Neutrophil (primary cell): ENCODE data around the gene MEF2A.

ENCODE experiments used
- H3K27ac ChIP-seq: fragments of 200-600 bp; sonication (generic); 2 replicates; pipeline ENCODE4 v1.5.1; 2016; ENCODE audit warnings: mild to moderate bottlenecking, moderate library complexity
- H3K27me3 ChIP-seq: fragments of 200-600 bp; sonication (generic); 2 replicates; pipeline ENCODE4 v1.6.0; 2016; ENCODE audit warnings: mild to moderate bottlenecking
- H3K36me3 ChIP-seq: fragments of 200-600 bp; sonication (generic); 2 replicates; pipeline ENCODE4 v1.5.1; 2017
- H3K4me1 ChIP-seq, 2 experiments: fragments of 200-600 bp in 1 of 2; sonication (generic) in 1 of 2; 1 replicate in 1 of 2; 2 replicates in 1 of 2; pipeline versions ENCODE4 v1.5.1 to v1.6.1; 2013 to 2016; ENCODE audit warnings: low read depth in 1 of 2, low read length in 1 of 2, mild to moderate bottlenecking in 1 of 2, moderate library complexity in 1 of 2; ENCODE audit not compliant: control insufficient read depth in 1 of 2, insufficient read depth in 1 of 2
- H3K4me3 ChIP-seq, 2 experiments: fragments of 200-600 bp in 1 of 2; sonication (generic) in 1 of 2; 1 replicate in 1 of 2; 2 replicates in 1 of 2; pipeline ENCODE4 v1.5.1; 2013 to 2016; ENCODE audit warnings: low read depth in 1 of 2, low read length in 1 of 2, mild to moderate bottlenecking in 1 of 2, moderate library complexity in 1 of 2
- H3K9me3 ChIP-seq: fragments of 200-600 bp; sonication (generic); 2 replicates; pipeline ENCODE4 v1.5.1; 2016
- CTCF ChIP-seq: fragments of 200-600 bp; sonication (generic); IDR thresholded peaks from 2 replicates; pipeline ENCODE4 v1.5.1; 2016; ENCODE audit warnings: antibody characterized with exemption

Gene MEF2A

GRCh38 chr15:99592145-99592791 lies 26.5 kb downstream of the MEF2A start:
- no peak for TF ChIP-seq CTCF
- Histone ChIP-seq H3K9me3 (no peaks in the 10 kb centered on the region), H3K27me3 (no peaks in the 10 kb centered on the region), H3K27ac (no peak overlapping the region), H3K4me3 (no peak overlapping the region), H3K4me1 (peaks cover 13 to 23% of the 10 kb centered on the region in 2 experiments), H3K36me3 (no peaks in the 10 kb centered on the region)

GRCh38 chr15:99593070-99593469 lies 27.3 kb downstream of the MEF2A start:
- Histone ChIP-seq H3K4me1 (peaks cover 13 to 23% of the 10 kb centered on the region in 2 experiments), H3K4me3 (no peak overlapping the region), H3K27me3 (no peaks in the 10 kb centered on the region), H3K36me3 (no peaks in the 10 kb centered on the region), H3K27ac (no peak overlapping the region), H3K9me3 (no peaks in the 10 kb centered on the region)
- no peak for TF ChIP-seq CTCF

- TF ChIP-seq CTCF = no peak
- Histone ChIP-seq H3K27ac (no peak overlapping the region), H3K36me3 (no peaks in the 10 kb centered on the region), H3K27me3 (no peaks in the 10 kb centered on the region), H3K9me3 (no peaks in the 10 kb centered on the region), H3K4me1 (peaks cover 13 to 23% of the 10 kb centered on the region in 2 experiments), H3K4me3 (no peak overlapping the region)
Measured at GRCh38 chr15:99594916-99595315, 29.1 kb downstream of the MEF2A start.

GRCh38 chr15:99598296-99598695 lies 32.5 kb downstream of the MEF2A start:
- no peaks in the 10 kb centered on the region for H3K4me1 ChIP-seq
- H3K9me3 ChIP-seq = no peaks in the 10 kb centered on the region
- H3K36me3 ChIP-seq = no peaks in the 10 kb centered on the region
- H3K4me3 ChIP-seq = no peak overlapping the region
- no peak for TF ChIP-seq CTCF
- no peak overlapping the region for H3K27ac ChIP-seq
- H3K27me3 ChIP-seq = no peaks in the 10 kb centered on the region

DNA sequence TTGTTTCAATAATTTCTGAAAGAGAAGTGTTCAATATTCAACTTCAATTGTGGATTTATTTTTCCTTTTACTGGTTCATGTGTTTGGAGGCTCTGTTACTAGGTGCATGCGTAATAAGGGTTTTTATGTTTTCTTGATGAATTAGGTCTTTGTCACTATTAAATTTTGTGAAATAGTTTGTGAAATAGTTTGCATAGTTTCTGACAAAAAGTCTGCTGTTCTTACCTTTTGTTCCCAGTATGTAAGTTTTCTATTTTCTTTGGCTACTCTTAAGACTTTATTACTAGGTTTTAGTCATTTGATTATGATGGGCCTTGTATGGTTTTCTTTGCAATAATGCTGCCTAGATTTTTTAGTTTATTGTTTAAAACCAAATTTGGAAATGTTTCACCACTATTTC lies 38.0 kb downstream of the MEF2A start:
- no peak overlapping the region for H3K27ac ChIP-seq

More for the DNA sequence above, 38.0 kb downstream of the MEF2A start:
- no peaks in the 10 kb centered on the region for H3K9me3 ChIP-seq
- H3K4me1 ChIP-seq = peaks cover 5 to 6% of the 10 kb centered on the region in 2 experiments
- H3K36me3 ChIP-seq = no peaks in the 10 kb centered on the region
- no peaks in the 10 kb centered on the region for H3K27me3 ChIP-seq
- no peak for TF ChIP-seq CTCF
- H3K4me3 ChIP-seq = no peak overlapping the region
